ENCODE results near the gene OSBPL1A.

DNA sequence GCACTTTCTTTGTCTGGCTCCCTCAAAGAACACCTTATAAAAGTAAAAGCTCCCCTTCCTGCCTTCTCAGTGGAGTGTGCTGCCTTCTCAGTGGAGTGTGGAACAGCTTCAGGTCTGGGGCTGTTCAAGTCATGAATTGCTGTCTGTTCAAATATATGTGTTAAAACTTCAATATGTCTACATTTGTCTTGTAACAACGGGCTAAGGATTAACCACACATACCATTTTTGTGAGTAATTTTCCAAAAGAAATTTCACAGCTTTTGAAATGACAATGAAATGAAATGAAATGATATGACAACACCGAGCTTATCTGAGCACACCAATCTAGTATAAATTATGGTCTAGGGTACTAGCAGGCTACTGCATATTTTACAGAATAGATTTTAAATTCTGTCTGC, 215.8 kb downstream of the OSBPL1A start:
- TF ChIP-seq, protein P1, sequence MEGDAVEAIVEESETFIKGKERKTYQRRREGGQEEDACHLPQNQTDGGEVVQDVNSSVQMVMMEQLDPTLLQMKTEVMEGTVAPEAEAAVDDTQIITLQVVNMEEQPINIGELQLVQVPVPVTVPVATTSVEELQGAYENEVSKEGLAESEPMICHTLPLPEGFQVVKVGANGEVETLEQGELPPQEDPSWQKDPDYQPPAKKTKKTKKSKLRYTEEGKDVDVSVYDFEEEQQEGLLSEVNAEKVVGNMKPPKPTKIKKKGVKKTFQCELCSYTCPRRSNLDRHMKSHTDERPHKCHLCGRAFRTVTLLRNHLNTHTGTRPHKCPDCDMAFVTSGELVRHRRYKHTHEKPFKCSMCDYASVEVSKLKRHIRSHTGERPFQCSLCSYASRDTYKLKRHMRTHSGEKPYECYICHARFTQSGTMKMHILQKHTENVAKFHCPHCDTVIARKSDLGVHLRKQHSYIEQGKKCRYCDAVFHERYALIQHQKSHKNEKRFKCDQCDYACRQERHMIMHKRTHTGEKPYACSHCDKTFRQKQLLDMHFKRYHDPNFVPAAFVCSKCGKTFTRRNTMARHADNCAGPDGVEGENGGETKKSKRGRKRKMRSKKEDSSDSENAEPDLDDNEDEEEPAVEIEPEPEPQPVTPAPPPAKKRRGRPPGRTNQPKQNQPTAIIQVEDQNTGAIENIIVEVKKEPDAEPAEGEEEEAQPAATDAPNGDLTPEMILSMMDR (IDR thresholded peaks at IDR 0.05) = no peak
- no peak for TF ChIP-seq POLR2A (IDR thresholded peaks at IDR 0.05)

Measured in right lobe of liver (tissue), 4 donors.